Stimulated activated naive CD4-positive, alpha-beta T cell treated with Interleukin-2 at 50 U/mL for 16 hours (primary cell): ENCODE measurements around the gene UCKL1.

Experiments
- DNase-seq: peaks from one replicate; lab custom pipeline; 2025; lab: John Stamatoyannopoulos, UW

UCKL1 gene

GRCh38 chr20:63890201-63890576, 66.0 kb downstream of the UCKL1 start:
- DNase-seq, result no peak
